Activated T-helper 1 cell treated with anti-CD3 and anti-CD28 coated beads, Interleukin-12 subunit alpha, Interleukin-12 subunit beta, Interleukin-2, Interleukin-4 antibody, amounts not matched to agents 30 ng/mL and 10 ng/mL and 1 ng/mL, durations not matched to agents 14 hours and 24 hours and 36 hours (primary cell): ENCODE measurements around the gene CYB561. TPM values are rescaled to one million over a fixed set of nuclear protein-coding genes. Genes with fewer than 3 reads are reported as not detected.

Experiments used
- DNase-seq: peaks from one replicate; pipeline ENCODE4 v3.0.0; 2021; ENCODE audit warnings: low spot score
- H3K27ac Mint-ChIP-seq: one replicate; pipeline ENCODE4 v1.8.0; 2021; ENCODE audit warnings: mild to moderate bottlenecking, mixed read lengths
- H3K27me3 Mint-ChIP-seq: one replicate; pipeline ENCODE4 v1.8.0; 2022; ENCODE audit warnings: mild to moderate bottlenecking, moderate library complexity, mixed read lengths; ENCODE audit not compliant: insufficient read depth
- H3K36me3 Mint-ChIP-seq: one replicate; pipeline ENCODE4 v1.8.0; 2021; ENCODE audit warnings: low read depth, mixed read lengths
- H3K4me1 Mint-ChIP-seq: one replicate; pipeline ENCODE4 v1.8.0; 2021; ENCODE audit warnings: low read depth, mixed read lengths
- H3K4me3 Mint-ChIP-seq: one replicate; pipeline ENCODE4 v1.8.0; 2021; ENCODE audit warnings: mild to moderate bottlenecking, moderate library complexity, mixed read lengths
- H3K9me3 Mint-ChIP-seq: one replicate; pipeline ENCODE4 v1.8.0; 2021; ENCODE audit warnings: mixed read lengths
- intact Hi-C: fragments of 100-400 bp; cut with micrococcal nuclease; formaldehyde crosslinking; loops from one replicate; pipeline ENCODE4 v1.15.1; 2024
- total RNA-seq: library from RNA; stranded (reverse); gene quantifications from 2 replicates; pipeline ENCODE4 v1.2.3, GENCODE V29; 2022

Gene CYB561
- total RNA-seq, 1 donor from 2014 or later: 1.9 TPM

GRCh38 chr17:63402431-63403212 lies 43.5 kb downstream of the CYB561 start:
- H3K4me3 Mint-ChIP-seq: no peak overlapping the region

GRCh38 chr17:63399856-63400255 lies 46.2 kb downstream of the CYB561 start:
- H3K36me3 Mint-ChIP-seq: no peaks in the 10 kb centered on the region
- peaks cover 7% of the 10 kb centered on the region for H3K4me1 Mint-ChIP-seq
- intact Hi-C loops: no loop called here

More at GRCh38 chr17:63402431-63403212, 43.5 kb downstream of the CYB561 start:
- Mint-ChIP-seq H3K4me1 (peaks cover 12% of the 10 kb centered on the region), H3K27ac (no peak overlapping the region), H3K27me3 (peaks cover 2% of the 10 kb centered on the region), H3K36me3 (no peaks in the 10 kb centered on the region), H3K9me3 (no peaks in the 10 kb centered on the region)
- no peak for DNase-seq
- intact Hi-C loops: no loop called here

GRCh38 chr17:63399316-63399715 lies 46.8 kb downstream of the CYB561 start:
- intact Hi-C loops: no loop called here
- H3K36me3 Mint-ChIP-seq: no peaks in the 10 kb centered on the region

More at GRCh38 chr17:63399856-63400255, 46.2 kb downstream of the CYB561 start:
- DNase-seq: no peak
- Mint-ChIP-seq H3K4me3 (no peak overlapping the region), H3K9me3 (no peaks in the 10 kb centered on the region), H3K27me3 (peaks cover 2% of the 10 kb centered on the region), H3K27ac (no peak overlapping the region)

GRCh38 chr17:63398680-63399079 lies 47.4 kb downstream of the CYB561 start:
- H3K27me3 Mint-ChIP-seq: peaks cover 2% of the 10 kb centered on the region
- H3K27ac Mint-ChIP-seq: no peak overlapping the region
- intact Hi-C loops: no loop called here
- no peak overlapping the region for H3K4me3 Mint-ChIP-seq
- no peak for DNase-seq
- no peaks in the 10 kb centered on the region for H3K36me3 Mint-ChIP-seq
- peaks cover 7% of the 10 kb centered on the region for H3K4me1 Mint-ChIP-seq
- H3K9me3 Mint-ChIP-seq: no peaks in the 10 kb centered on the region

More at GRCh38 chr17:63399316-63399715, 46.8 kb downstream of the CYB561 start:
- peaks cover 2% of the 10 kb centered on the region for H3K27me3 Mint-ChIP-seq
- peaks cover 7% of the 10 kb centered on the region for H3K4me1 Mint-ChIP-seq
- H3K4me3 Mint-ChIP-seq: no peak overlapping the region
- H3K27ac Mint-ChIP-seq: no peak overlapping the region
- no peaks in the 10 kb centered on the region for H3K9me3 Mint-ChIP-seq
- no peak for DNase-seq

- Mint-ChIP-seq H3K27ac (no peak overlapping the region), H3K4me1 (peaks cover 7% of the 10 kb centered on the region), H3K27me3 (peaks cover 2% of the 10 kb centered on the region), H3K9me3 (no peaks in the 10 kb centered on the region), H3K36me3 (no peaks in the 10 kb centered on the region), H3K4me3 (no peak overlapping the region)
- DNase-seq: no peak
- intact Hi-C loops: no loop called here
Measured at GRCh38 chr17:63395075-63395805, 50.9 kb downstream of the CYB561 start.

- intact Hi-C loops: no loop called here
Measured at GRCh38 chr17:63390090-63390489, 56.0 kb downstream of the CYB561 start.

GRCh38 chr17:63387656-63388340 lies 58.3 kb downstream of the CYB561 start:
- H3K4me3 Mint-ChIP-seq: no peak overlapping the region
- H3K4me1 Mint-ChIP-seq: no peaks in the 10 kb centered on the region
- no peaks in the 10 kb centered on the region for H3K9me3 Mint-ChIP-seq
- DNase-seq: no peak
- H3K27me3 Mint-ChIP-seq: peaks cover 4% of the 10 kb centered on the region
- intact Hi-C loops: no loop called here
- no peaks in the 10 kb centered on the region for H3K36me3 Mint-ChIP-seq
- no peak overlapping the region for H3K27ac Mint-ChIP-seq

More at GRCh38 chr17:63390090-63390489, 56.0 kb downstream of the CYB561 start:
- DNase-seq: no peak
- Mint-ChIP-seq H3K36me3 (no peaks in the 10 kb centered on the region), H3K27me3 (peaks cover 4% of the 10 kb centered on the region), H3K4me3 (no peak overlapping the region), H3K9me3 (no peaks in the 10 kb centered on the region), H3K4me1 (no peaks in the 10 kb centered on the region), H3K27ac (no peak overlapping the region)

GRCh38 chr17:63382826-63383225 lies 63.3 kb downstream of the CYB561 start:
- intact Hi-C loops: no loop called here
- H3K4me1 Mint-ChIP-seq: no peaks in the 10 kb centered on the region
- no peak overlapping the region for H3K27ac Mint-ChIP-seq
- H3K36me3 Mint-ChIP-seq: no peaks in the 10 kb centered on the region
- H3K9me3 Mint-ChIP-seq: peaks cover 8% of the 10 kb centered on the region
- H3K27me3 Mint-ChIP-seq: peaks cover 4% of the 10 kb centered on the region
- H3K4me3 Mint-ChIP-seq: no peak overlapping the region
- no peak for DNase-seq

Other genes with a start within 250 kb of the CYB561 start
- 0.36 and 0.59 TPM in 2 replicates for gene ACE, start 30.8 kb upstream of the CYB561 start, total RNA-seq
- gene KCNH6, start 77.1 kb upstream of the CYB561 start, total RNA-seq: not detected in 2 replicates
- gene DCAF7, start 104.2 kb upstream of the CYB561 start, total RNA-seq: 116 and 121 TPM in 2 replicates
- gene TACO1, start 154.6 kb upstream of the CYB561 start, total RNA-seq: 30.8 and 32.0 TPM in 2 replicates
- 27.9 and 29.6 TPM in 2 replicates for gene MAP3K3, start 176.1 kb upstream of the CYB561 start, total RNA-seq